VCaP (cell line): Measurements from ENCODE around the gene MTMR12.

ENCODE experiments used
- H3K27ac ChIP-seq: fragments of 450-650 bp; 2 replicates; pipeline ENCODE4 v1.5.1; 2017
- TF ChIP-seq, protein P1 (sequence below): fragments of 450-650 bp; conservative IDR thresholded peaks from 2 replicates; pipeline ENCODE4 v1.5.1; 2017; ENCODE audit warnings: mild to moderate bottlenecking, moderate library complexity

The MTMR12 gene

GRCh38 chr5:32207355-32207634, 105.4 kb downstream of the MTMR12 start:
- TF ChIP-seq, protein P1, sequence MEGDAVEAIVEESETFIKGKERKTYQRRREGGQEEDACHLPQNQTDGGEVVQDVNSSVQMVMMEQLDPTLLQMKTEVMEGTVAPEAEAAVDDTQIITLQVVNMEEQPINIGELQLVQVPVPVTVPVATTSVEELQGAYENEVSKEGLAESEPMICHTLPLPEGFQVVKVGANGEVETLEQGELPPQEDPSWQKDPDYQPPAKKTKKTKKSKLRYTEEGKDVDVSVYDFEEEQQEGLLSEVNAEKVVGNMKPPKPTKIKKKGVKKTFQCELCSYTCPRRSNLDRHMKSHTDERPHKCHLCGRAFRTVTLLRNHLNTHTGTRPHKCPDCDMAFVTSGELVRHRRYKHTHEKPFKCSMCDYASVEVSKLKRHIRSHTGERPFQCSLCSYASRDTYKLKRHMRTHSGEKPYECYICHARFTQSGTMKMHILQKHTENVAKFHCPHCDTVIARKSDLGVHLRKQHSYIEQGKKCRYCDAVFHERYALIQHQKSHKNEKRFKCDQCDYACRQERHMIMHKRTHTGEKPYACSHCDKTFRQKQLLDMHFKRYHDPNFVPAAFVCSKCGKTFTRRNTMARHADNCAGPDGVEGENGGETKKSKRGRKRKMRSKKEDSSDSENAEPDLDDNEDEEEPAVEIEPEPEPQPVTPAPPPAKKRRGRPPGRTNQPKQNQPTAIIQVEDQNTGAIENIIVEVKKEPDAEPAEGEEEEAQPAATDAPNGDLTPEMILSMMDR, result no peak
- H3K27ac ChIP-seq, result no peak overlapping the region

DNA sequence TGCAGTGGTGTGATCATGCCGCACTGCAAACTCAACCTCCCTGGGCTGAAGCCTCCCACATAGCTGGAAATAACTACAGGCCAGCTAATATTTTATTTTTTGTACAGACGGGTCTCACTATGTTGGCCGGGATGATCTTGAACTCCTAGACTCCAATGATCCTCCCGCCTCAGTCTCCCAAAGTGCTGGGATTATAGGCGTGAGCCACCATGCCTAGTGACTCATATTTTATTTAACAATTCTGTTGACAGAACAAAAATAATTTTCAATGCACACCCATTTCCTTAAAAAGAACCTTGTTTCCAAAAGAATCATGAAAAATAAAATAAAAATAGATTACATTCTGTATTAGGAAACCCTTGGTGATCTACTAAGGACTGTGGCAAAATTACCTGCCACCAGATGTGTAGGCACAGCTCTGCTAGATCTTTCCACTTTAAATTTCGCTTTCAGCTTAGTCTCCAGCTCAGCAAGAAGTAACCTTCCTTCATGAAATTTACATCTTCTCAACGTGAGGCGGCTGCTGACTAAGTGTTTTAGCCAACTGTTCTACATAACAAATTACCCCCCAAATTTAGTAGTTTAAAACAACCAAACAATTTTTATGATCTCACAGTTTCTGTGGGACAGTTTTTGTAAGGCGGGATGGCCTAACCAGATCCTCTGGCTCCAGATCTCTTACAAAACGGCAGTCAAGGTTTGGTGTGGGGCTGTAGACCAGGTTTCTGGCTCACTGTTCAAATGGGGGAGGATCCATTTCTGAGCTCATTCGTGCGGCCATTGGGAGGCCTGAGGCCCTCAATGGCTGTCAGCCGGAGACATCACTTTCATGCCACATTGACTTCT, 106.0 kb downstream of the MTMR12 start:
- H3K27ac ChIP-seq, result no peak overlapping the region
- TF ChIP-seq, protein P1, result no peak

DNA sequence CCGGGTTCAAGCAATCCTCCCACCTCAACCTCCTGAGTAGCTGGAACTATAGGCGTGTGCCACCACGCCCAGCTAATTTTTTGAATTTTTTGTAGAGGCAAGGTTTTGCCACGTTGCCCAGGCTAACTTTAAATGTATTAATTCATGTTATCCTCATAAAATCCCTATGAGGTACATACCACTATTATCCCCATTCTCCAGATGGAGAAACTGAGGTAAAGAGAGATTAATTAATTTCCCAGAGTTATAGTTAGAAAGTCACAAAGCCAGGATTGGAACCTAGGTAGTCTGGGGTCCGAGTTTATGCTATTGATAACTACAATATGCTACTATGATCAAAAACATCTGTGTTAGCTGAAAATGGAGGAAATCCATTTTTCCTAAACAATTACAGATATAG, 106.7 kb downstream of the MTMR12 start:
- H3K27ac ChIP-seq, result no peak overlapping the region
- TF ChIP-seq, protein P1, result no peak

GRCh38 chr5:32202394-32202793, 110.3 kb downstream of the MTMR12 start:
- TF ChIP-seq, protein P1, result no peak
- no peak overlapping the region for H3K27ac ChIP-seq

DNA sequence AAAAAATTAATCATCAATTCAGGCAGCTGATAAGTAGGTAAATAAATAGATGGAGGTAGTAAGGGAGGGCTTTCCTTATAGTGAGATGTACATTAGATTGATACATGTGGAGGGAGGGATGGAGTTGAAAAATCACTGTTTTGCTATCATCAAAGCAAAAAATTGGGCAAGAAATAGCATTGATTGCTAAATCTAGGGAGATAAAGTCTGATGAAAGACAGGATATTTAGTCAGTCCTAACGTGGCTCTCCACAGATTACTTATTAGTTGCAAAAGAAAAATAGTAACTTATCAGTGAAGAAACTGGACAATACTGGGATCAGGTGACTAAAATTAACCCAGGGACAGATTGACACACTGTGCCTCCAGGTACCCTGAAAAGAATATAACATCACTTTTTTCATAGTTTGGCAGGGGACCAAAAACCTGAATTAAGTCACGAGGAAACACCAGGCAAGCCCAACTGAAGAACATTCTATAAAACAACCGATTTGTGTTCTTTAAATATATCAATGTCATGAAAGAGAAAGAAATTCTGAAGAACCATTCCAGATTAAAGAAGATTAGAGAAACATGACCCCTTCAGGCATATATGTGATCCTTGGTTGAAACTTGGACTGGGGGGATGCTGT, 111.5 kb downstream of the MTMR12 start:
- TF ChIP-seq, protein P1, result no peak
- no peak overlapping the region for H3K27ac ChIP-seq

DNA sequence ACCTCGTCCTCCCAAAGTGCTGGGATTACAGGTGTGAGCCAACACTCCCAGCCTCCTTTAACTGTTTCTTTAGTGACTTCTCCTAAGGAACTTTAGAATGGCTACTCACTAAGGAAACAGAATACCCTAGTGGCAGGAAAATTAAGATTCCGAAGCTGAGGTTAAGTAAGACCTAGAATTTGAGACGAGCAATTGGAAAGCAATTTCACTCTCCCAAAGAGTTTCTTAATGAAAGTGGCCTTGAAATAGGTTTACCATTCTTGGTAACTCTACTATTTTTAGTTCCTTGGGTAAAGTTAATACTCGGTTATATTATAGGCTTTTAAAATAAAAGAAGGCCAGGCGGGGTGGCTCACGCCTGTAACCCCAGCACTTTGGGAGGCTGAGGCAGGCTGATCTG, 115.7 kb downstream of the MTMR12 start:
- TF ChIP-seq, protein P1, result no peak
- H3K27ac ChIP-seq, result no peak overlapping the region

DNA sequence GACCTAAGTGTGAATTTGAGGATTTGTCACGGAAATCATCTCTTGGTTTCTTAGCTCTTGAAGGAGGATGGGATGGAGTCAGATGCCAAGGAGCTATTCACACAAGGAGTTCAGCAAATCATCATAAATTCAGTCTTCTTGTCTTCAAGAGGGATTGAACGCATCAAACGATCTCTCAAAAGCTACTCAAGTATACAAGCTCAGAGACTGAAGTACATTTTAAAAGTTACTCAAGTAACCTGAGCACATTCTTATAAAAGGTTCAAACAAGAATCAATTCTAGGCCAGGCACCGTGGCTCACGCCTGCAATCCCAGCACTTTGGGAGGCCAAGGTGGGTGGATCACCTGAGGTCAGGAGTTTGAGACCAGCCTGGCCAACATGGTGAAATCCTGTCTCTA, 117.5 kb downstream of the MTMR12 start:
- H3K27ac ChIP-seq, result peak overlapping the region; percentile 93; the same call in 1 of the 2 replicates
- TF ChIP-seq, protein P1, result no peak
